HepG2 (cell line): ENCODE measurements around the gene RBBP8NL. TPM values are rescaled to one million over a fixed set of nuclear protein-coding genes. Genes with fewer than 3 reads are reported as not detected.

Experiments used
- ATF6 ChIP-seq: sonication (generic); formaldehyde crosslinking; conservative IDR thresholded peaks from 2 replicates; pipeline ENCODE4 v1.4.0; 2020; ENCODE audit warnings: missing genetic modification reagents
- BRD4 ChIP-seq: sonication (generic); formaldehyde crosslinking; IDR thresholded peaks from 2 replicates; pipeline ENCODE4 v1.4.0; 2020; ENCODE audit warnings: missing genetic modification reagents
- HDAC2 ChIP-seq: sonication (generic); formaldehyde crosslinking; IDR thresholded peaks from 2 replicates; pipeline ENCODE4 v1.4.0; 2020; ENCODE audit warnings: missing genetic modification reagents
- HHEX ChIP-seq: IDR thresholded peaks from 2 replicates; pipeline ENCODE4 v1.6.1; 2016; ENCODE audit warnings: control low read depth
- PPARG ChIP-seq: conservative IDR thresholded peaks from 2 replicates; pipeline ENCODE4 v1.6.1; 2016; ENCODE audit warnings: missing biosample characterization, missing genetic modification reagents
- SP140L ChIP-seq: sonication (generic); formaldehyde crosslinking; IDR thresholded peaks from 2 replicates; pipeline ENCODE4 v1.4.0; 2020; ENCODE audit warnings: missing genetic modification reagents, borderline replicate concordance
- YY1 ChIP-seq: IDR thresholded peaks from 2 replicates; pipeline ENCODE4 v1.6.1; 2011; ENCODE audit warnings: low read length, low read depth, moderate library complexity, mild to moderate bottlenecking; ENCODE audit not compliant: insufficient read depth, insufficient replicate concordance
- ZBTB20 ChIP-seq: sonication (generic); formaldehyde crosslinking; IDR thresholded peaks from 2 replicates; pipeline ENCODE4 v1.8.1; 2023; ENCODE audit warnings: missing genetic modification reagents, low read depth, mild to moderate bottlenecking, borderline replicate concordance
- ZGPAT ChIP-seq: IDR thresholded peaks from 2 replicates; pipeline ENCODE4 v1.6.1; 2016; ENCODE audit warnings: mild to moderate bottlenecking
- ZNF10 ChIP-seq: sonication (generic); formaldehyde crosslinking; IDR thresholded peaks from 2 replicates; pipeline ENCODE4 v1.4.0; 2020; ENCODE audit warnings: mild to moderate bottlenecking, low read depth, missing genetic modification reagents, borderline replicate concordance
- ZNF124 ChIP-seq: sonication (generic); formaldehyde crosslinking; IDR thresholded peaks from 2 replicates; pipeline ENCODE4 v1.4.0; 2020; ENCODE audit warnings: missing genetic modification reagents
- ZNF160 ChIP-seq: sonication (generic); formaldehyde crosslinking; IDR thresholded peaks from 2 replicates; pipeline ENCODE4 v1.8.0; 2022; ENCODE audit warnings: mild to moderate bottlenecking, inconsistent platforms, missing genetic modification reagents
- ZNF260 ChIP-seq: sonication (generic); formaldehyde crosslinking; IDR thresholded peaks from 2 replicates; pipeline ENCODE4 v1.4.0; 2020; ENCODE audit warnings: missing genetic modification reagents, low read depth, mild to moderate bottlenecking, borderline replicate concordance
- ZNF292 ChIP-seq: sonication (generic); formaldehyde crosslinking; IDR thresholded peaks from 2 replicates; pipeline ENCODE4 v1.8.1; 2022; ENCODE audit warnings: mild to moderate bottlenecking, low read depth, missing genetic modification reagents, borderline replicate concordance
- ZNF563 ChIP-seq: sonication (generic); formaldehyde crosslinking; IDR thresholded peaks from 2 replicates; pipeline ENCODE4 v1.8.0; 2022; ENCODE audit warnings: mild to moderate bottlenecking, moderate library complexity, missing genetic modification reagents
- ZNF597 ChIP-seq: sonication (generic); formaldehyde crosslinking; IDR thresholded peaks from 2 replicates; pipeline ENCODE4 v1.5.0; 2020; ENCODE audit warnings: missing genetic modification reagents
- ZNF609 ChIP-seq: sonication (generic); formaldehyde crosslinking; IDR thresholded peaks from 2 replicates; pipeline ENCODE4 v1.4.0; 2020; ENCODE audit warnings: mild to moderate bottlenecking, missing genetic modification reagents, borderline replicate concordance
- ZNF670 ChIP-seq: sonication (generic); formaldehyde crosslinking; IDR thresholded peaks from 2 replicates; pipeline ENCODE4 v1.8.0; 2022; ENCODE audit warnings: mild to moderate bottlenecking, missing genetic modification reagents, borderline replicate concordance
- ZNF883 ChIP-seq: sonication (generic); formaldehyde crosslinking; IDR thresholded peaks from 2 replicates; pipeline ENCODE4 v1.5.1; 2020; ENCODE audit warnings: mild to moderate bottlenecking, missing genetic modification reagents; ENCODE audit errors: not compliant biosample characterization
- polyA plus RNA-seq, 8 experiments: library from polyadenylated mRNA; depleted of rRNA in 3 of 8; stranded (reverse) in 7 of 8; unstranded in 1 of 8; fragments of >200 nt; fragmentation: Illumina TruSeq in 4 of 8; extraction: Trizol in 4 of 8; gene quantifications; 2 replicates each; pipeline versions ENCODE4 v1.2.1 to v1.2.3, GENCODE V29; 2011 to 2016; ENCODE audit warnings: low read depth in 4 of 8, missing spikeins in 1 of 8, mixed read lengths in 1 of 8; ENCODE audit not compliant: insufficient read depth in 1 of 8
- total RNA-seq, 5 experiments: library from RNA; depleted of rRNA; stranded (reverse); fragments of >200 nt; fragmentation: Illumina TruSeq; extraction: Trizol; gene quantifications; 2 replicates each; pipeline ENCODE4 v1.2.3, GENCODE V29; 2016; ENCODE audit warnings: low read depth in 1 of 5

Gene RBBP8NL
- total and polyA plus RNA-seq, 2 of the 13 experiments (the other 11 are each of a cell fraction or from before 2014, with no cell fraction given), result 0.69 to 0.86 TPM

DNA sequence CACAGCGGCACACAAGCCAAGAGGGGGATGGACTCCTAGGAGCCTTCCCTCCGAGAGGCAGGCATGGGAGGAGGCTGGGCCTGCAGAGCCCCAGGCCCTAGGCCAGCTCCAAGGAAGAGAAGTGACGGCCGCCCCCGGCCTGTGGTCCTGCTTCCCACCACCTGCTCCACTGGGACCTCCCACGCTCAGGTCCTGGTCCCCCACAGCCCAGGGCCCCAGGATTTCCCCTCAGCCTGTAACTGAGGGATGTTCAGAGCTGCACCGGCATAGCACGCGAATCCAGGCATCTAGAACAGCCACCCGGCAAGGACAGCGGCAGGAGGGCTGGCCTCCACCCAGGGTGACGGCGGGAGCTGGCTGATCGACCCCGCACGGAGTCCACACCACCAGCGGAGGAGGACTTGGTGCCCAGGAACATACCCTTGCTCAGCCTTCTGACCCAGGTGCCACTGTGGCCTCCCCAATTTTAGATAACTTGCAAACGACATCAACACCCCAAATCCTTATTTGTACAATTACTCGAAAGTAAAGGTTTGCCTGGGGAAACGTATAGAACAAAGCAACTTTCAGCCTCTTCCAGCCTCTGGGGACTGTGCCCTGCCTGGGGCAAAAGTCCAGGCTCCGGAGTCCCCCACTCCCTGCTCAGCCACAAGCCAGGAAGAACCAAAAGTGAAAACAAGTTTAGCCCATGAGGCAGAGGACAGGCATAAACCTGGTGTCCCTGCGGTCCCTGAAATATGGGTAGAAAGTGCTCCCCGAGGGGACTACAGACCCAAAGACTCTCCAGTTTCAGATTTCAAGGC lies 45.0 kb upstream of the RBBP8NL start (continued):
- no peak for TF ChIP-seq ATF6
- TF ChIP-seq ZBTB20, result 0 out of 2 replicates have a peak, but pooled peaks have one; percentile 28
- peak; percentile 40 for TF ChIP-seq ZNF563 (CRISPR knock-in tag)
- TF ChIP-seq BRD4, result peak; percentile 80
- TF ChIP-seq ZNF124 (CRISPR knock-in tag), result no peak
- TF ChIP-seq ZNF609 (CRISPR knock-in tag), result 0 out of 2 replicates have a peak, but pooled peaks have one; percentile 24
- 0 out of 2 replicates have a peak, but pooled peaks have one; percentile 70 for TF ChIP-seq ZNF260 (CRISPR knock-in tag)
- no peak for TF ChIP-seq HDAC2 (CRISPR knock-in tag)
- no peak for TF ChIP-seq ZNF597 (CRISPR knock-in tag)
- no peak for TF ChIP-seq ZGPAT
- no peak; the same call in 1 of the 2 replicates for TF ChIP-seq ZNF160 (CRISPR knock-in tag)
- TF ChIP-seq HHEX (CRISPR knock-in tag), result no peak
- TF ChIP-seq ZNF670 (CRISPR knock-in tag), result no peak
- TF ChIP-seq ZNF883 (CRISPR knock-in tag), result peak; percentile 24
- no peak for TF ChIP-seq YY1
- 0 out of 2 replicates have a peak, but pooled peaks have one; percentile 18 for TF ChIP-seq ZNF10 (CRISPR knock-in tag)
- TF ChIP-seq ZNF292 (CRISPR knock-in tag), result peak; percentile 42; the same call in 1 of the 2 replicates
- 0 out of 2 replicates have a peak, but pooled peaks have one; percentile 43 for TF ChIP-seq SP140L
- 0 out of 2 replicates have a peak, but pooled peaks have one; percentile 9 for TF ChIP-seq PPARG (CRISPR knock-in tag)
